SK-MEL-5 (cell line): ENCODE data around the gene GRPEL2. TPM values are rescaled to one million over a fixed set of nuclear protein-coding genes. Genes with fewer than 3 reads are reported as not detected.

Experiments
- DNase-seq: peaks from one replicate; pipeline ENCODE4 v3.0.0-alpha.2; 2016; ENCODE audit warnings: low read depth, low spot score
- in situ Hi-C: cut with HindIII; loops from 2 replicates; pipeline ENCODE4 v1.10.0; 2016; ENCODE audit warnings: low sequenced_read_pairs, high pct_unique_total_duplicates, low pct_unique_long_range_greater_than_20kb
- total RNA-seq: library from RNA; depleted of rRNA; stranded (reverse); fragments of >200 nt; shearing (Covaris generic); gene quantifications from 2 replicates; pipeline ENCODE4 v1.2.3, GENCODE V29; 2014

Gene GRPEL2
- total RNA-seq, 1 experiment from 2014 or later: 25.3 TPM

DNA sequence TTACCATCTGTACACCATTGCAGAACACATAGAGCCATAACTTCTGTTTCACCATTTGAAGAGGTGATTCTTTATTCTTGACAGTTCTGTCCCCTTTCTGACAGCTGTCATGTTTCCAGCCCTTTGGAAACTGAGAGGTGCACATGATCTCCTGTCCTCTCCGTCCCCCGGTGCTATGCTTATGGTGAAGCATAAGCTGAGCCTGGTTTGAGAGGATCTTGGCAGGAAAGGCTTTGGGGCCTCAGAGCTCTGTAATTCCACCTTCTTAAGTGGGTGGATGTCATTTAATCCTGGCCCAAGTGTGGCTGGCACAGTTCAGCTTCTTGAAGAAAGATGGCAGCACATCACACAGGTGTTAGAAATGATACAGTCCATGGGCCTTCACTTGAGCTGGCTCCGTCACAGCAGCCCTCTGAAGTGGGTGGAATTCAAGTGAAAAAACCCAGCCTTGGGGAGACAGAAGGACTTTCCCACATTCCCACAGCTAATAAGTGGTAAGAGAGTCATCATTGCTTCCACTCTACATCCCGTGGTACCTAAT is 30.7 kb upstream of the GRPEL2 start:
- in situ Hi-C loops: no loop called here
- DNase-seq: no peak

- in situ Hi-C loops: no loop called here
- no peak for DNase-seq
Measured at GRCh38 chr5:149315753-149316152, 29.5 kb upstream of the GRPEL2 start.

- in situ Hi-C loops: no loop called here
- DNase-seq: peak; percentile 66
Measured at GRCh38 chr5:149317281-149318048, 27.8 kb upstream of the GRPEL2 start.

DNA sequence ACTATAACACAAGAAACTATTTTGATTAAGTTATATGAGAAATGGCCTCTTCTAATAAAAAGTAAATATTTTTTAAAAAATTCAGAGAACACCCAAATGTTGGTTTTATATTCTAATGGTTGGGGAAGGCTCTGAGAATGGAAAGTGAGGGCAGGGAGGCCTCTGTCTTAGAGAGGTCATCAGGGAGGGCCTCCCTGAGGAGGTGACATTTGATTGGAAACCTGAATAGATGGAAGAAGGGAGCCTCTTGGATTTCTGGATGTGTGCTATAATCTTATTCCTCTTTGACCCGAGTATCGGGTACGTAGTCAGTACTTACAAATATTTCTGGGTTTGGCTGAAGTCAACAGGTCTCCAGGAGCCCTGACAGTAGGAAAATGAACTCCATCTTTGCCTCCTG is 26.1 kb upstream of the GRPEL2 start:
- in situ Hi-C loops: no loop called here
- no peak for DNase-seq

- in situ Hi-C loops: no loop called here
Measured at GRCh38 chr5:149320791-149321330, 24.4 kb upstream of the GRPEL2 start.

DNA sequence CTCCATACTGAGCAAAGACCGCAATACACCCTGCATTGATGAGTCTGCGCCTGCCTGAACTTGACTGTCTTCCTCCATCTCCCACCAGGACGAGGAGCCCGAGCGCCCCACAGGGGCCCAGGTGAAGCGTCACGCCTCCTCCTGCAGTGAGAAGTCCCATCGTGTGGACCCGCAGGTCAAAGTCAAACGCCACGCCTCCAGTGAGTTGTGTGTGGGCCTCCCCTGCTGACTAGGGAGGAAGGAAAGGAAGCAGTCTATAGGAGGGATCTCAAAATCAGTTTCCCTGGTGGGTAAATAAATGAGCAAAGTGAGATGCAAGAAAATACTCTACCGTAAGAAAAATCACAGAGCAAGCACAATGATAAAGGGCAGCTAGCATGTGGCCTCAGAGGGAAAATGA is 22.8 kb upstream of the GRPEL2 start:
- DNase-seq: no peak
- in situ Hi-C loops: no loop called here

More at GRCh38 chr5:149320791-149321330, 24.4 kb upstream of the GRPEL2 start:
- DNase-seq: peak; percentile 86

- in situ Hi-C loops: no loop called here
- DNase-seq: no peak
Measured at GRCh38 chr5:149323210-149323609, 22.1 kb upstream of the GRPEL2 start.

DNA sequence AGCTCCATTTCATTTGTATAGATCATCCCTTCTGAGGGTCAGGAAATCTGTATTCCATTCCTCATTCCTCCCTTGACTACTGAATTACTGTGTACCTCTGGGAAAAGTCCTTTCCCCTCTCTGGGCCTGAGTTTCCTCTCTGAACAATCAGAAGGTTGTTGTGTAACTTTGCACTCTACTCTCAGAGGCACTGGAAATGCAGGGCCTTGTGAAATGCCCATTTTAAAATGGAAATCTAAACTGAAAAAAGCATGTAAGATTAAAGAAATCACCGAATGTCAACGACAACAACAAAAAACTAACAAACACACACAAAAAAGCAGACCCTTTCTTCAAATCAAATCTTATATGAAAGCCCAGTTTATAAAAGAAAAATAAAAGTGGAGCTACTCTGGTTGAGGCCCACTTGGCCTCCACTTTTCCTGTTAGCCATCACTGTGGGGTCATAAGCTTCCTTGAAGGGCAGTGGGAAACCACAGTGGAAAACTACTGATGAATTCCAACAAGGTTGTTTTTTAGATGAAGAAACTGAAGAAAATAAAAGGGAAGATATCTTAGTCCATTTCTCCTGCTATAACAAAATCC is 21.6 kb upstream of the GRPEL2 start:
- in situ Hi-C loops: no loop called here
- DNase-seq: no peak

DNA sequence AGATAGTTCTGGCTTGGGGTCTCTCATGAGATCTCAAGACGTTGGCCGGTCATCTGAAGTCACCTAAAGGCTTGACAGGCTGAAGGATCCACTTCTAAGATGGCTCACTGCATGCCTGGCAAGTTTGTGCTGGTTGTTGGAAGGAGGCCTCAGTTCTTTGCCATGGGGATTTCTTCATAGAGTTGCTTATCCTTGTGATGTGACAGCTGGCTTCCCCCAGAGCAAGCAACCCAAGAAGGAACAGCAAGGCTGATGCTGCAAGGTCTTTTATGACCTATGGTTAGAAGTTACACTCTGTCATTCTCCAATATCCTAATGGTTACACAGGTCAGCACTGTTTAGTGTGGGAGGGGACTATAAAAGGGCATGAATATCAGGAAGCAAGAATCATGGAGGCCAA is 20.7 kb upstream of the GRPEL2 start:
- in situ Hi-C loops: no loop called here
- DNase-seq: no peak

DNA sequence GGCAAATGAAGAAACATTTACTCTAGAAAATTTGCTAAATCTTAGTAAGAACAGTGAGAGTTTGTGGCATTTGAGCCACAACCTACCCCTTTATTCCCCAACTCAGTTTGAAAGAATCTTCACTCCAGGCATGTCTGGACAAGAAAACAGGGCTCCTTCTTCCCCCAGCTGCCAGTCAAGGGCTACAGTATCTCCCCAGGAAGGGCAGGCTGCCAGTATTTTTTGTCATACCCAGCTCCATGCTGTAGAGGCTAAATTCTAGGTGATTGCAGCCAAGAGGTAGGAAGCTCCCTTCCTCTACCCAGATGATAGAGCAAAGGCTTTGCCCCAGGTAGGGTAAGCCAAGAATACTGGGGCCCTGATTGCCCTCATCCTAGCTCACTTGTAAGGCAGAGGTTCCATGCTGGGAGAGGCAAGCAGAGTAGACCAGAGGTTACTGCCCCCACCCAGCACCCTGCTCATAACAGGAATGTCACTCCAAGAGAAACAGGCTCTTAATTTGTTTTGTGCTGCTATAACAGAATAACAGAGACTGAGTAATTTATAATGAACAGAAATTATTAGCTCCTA is 20.0 kb upstream of the GRPEL2 start:
- DNase-seq: no peak

GRCh38 chr5:149325894-149326293 is 19.4 kb upstream of the GRPEL2 start:
- in situ Hi-C loops: no loop called here
- DNase-seq: no peak

More for the DNA sequence above, 20.0 kb upstream of the GRPEL2 start:
- in situ Hi-C loops: no loop called here

DNA sequence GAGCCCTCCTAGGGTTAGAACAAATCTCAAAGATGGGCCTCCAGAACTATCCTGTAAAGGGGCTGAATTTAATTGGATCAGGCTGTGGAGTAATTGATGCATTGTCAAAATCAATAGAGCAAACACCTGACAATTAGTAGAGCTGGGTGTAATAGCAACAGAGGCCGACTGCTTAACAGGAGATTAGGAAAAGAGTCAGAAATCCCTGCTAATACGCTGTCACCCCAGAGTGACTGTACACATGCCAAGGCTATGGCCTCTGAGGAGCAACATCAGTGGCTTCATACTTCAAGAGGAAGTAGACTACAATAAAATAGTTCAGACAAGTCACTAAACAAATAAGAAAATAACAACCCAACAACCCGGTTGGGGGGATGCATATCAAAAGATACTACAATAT is 18.7 kb upstream of the GRPEL2 start:
- no peak for DNase-seq
- in situ Hi-C loops: no loop called here

DNA sequence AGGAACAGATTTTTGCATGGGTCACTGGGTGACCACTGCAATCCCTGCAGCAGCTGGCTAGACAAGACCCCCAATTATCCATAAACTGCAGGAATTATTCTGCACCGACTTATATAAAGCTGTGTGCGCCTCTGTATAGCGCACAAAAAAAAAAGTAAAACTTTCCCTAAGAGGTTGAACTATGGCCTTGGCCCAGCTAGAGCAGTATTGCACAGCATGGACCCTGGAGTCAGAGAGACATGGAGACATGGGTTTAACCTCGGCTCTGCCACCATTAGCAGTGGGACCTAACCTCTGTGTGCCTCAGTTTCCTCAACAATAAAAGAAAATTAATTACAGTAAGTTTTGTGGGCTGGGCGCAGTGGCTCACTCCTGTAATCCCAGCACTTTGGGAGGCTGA is 17.1 kb upstream of the GRPEL2 start:
- no peak for DNase-seq
- in situ Hi-C loops: no loop called here

DNA sequence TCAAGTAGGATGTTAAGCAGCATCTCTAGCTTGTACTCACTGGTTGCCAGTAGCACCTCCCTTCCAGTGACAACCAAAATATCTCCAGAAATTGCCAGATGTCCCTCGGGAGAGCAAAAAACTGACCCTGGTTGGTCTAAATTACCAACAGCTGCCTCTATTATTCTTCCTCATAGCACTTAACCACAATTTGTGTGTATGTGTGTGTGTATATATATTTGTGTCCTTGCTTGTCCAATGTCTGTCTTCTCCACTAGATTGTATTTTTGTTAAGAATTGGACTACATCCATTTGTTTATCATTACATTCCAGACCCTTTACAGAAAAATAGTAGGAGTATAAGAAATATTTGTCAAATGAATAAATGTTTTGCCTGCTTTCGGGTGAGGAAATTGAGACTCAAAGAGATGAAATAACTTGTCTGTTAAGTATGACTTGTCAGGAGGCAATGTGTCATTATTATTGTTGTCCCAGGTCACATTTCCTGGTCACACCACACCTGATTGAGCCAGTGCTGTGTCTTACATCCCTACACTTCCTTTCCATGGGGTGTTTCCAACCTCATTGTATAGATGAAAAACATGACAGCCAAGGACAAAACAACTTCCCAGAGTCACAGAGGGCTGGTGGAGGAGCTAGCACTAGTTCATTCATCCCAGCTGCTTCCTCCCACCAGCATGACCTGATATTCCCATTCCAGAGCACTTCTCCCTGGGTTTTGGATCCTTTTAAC is 11.4 kb upstream of the GRPEL2 start:
- in situ Hi-C loops: no loop called here

DNA sequence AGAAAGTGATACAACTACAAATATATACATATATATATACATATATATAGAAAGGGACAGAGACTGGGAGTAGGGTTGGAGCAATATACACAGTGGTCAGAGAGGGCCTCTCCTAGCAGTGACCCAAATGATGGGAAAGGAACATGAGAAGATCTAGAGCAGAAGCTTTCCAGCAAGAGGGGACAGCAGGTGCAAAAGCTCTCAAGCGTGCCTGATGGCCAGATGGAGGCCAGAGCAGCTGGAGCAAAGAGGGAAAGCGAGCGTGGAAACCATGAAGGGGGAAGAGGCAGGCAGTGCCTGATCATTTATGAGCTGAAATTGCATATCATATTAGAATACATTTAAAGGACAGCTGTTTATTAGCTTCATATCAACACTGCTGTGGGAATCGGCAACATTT is 7.6 kb upstream of the GRPEL2 start:
- in situ Hi-C loops: no loop called here
- DNase-seq: no peak

More for the DNA sequence above, 11.4 kb upstream of the GRPEL2 start:
- DNase-seq: no peak

DNA sequence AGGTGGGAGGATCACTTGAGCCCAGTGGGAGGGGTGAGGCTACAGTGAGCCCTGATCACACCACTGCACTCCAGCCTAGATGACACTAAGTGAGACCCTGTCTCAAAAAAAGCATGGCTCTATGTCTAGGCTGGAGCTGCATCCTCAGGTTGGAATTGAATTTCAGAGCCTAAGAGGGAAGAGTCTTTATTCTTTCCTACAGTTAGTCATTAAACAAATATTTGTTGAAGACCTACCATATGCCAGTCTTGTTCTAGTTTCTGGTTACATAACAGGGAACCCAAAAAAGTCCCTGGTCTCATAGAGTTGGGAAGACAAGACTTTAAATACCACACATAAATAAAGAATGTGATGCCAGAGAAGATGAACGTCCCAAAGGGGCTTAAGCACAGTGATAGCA is 6.9 kb upstream of the GRPEL2 start:
- DNase-seq: no peak
- in situ Hi-C loops: no loop called here

GRCh38 chr5:149340920-149341319 is 4.4 kb upstream of the GRPEL2 start:
- no peak for DNase-seq
- in situ Hi-C loops: no loop called here

- in situ Hi-C loops: no loop called here
- DNase-seq: no peak
Measured at GRCh38 chr5:149341876-149342275, 3.4 kb upstream of the GRPEL2 start.
